GM23338 (cell line): ENCODE results near the gene SLC40A1. TPM values are rescaled to one million over a fixed set of nuclear protein-coding genes. Genes with fewer than 3 reads are reported as not detected.

Source experiments
- ATAC-seq: fragments of 200-7000 bp; cut with Tn5 transposase; 3 replicates; pipeline ENCODE4 v1.9.1; 2020
- DNase-seq: peaks from one replicate; pipeline ENCODE4 v3.0.0-alpha.2; 2015; ENCODE audit warnings: low spot score
- H2AFZ ChIP-seq: fragments of 200-600 bp; sonication (generic); 2 replicates; pipeline ENCODE4 v1.8.0; 2016; ENCODE audit warnings: antibody characterized with exemption, mild to moderate bottlenecking, moderate library complexity
- H3F3A ChIP-seq: fragments of 200-600 bp; sonication (generic); replicated peaks from 2 replicates; pipeline ENCODE4 v1.8.0; 2017; ENCODE audit warnings: antibody characterized with exemption, mixed run types, low read depth
- H3K27ac ChIP-seq: fragments of 200-600 bp; sonication (generic); 2 replicates; pipeline ENCODE4 v1.6.1; 2016; ENCODE audit warnings: low read depth
- H3K27me3 ChIP-seq: fragments of 200-600 bp; sonication (generic); 2 replicates; pipeline ENCODE4 v1.8.0; 2016; ENCODE audit warnings: mild to moderate bottlenecking, mixed run types, moderate library complexity; ENCODE audit not compliant: insufficient read depth
- H3K36me3 ChIP-seq: fragments of 200-600 bp; sonication (generic); 2 replicates; pipeline ENCODE4 v1.8.0; 2016; ENCODE audit warnings: mild to moderate bottlenecking; ENCODE audit not compliant: insufficient read depth
- H3K4me1 ChIP-seq: fragments of 200-600 bp; sonication (generic); 2 replicates; pipeline ENCODE4 v1.8.0; 2016; ENCODE audit warnings: mild to moderate bottlenecking, moderate library complexity; ENCODE audit not compliant: insufficient read depth
- H3K4me2 ChIP-seq: fragments of 200-600 bp; sonication (generic); 2 replicates; pipeline ENCODE4 v1.7.1; 2017; ENCODE audit warnings: mixed run types
- H3K4me3 ChIP-seq: fragments of 200-600 bp; sonication (generic); 2 replicates; pipeline ENCODE4 v1.6.1; 2016; ENCODE audit warnings: mixed run types
- H3K79me2 ChIP-seq: fragments of 200-600 bp; sonication (generic); replicated peaks from 2 replicates; pipeline ENCODE4 v1.8.0; 2017; ENCODE audit warnings: mild to moderate bottlenecking; ENCODE audit not compliant: insufficient read depth
- H3K9me2 ChIP-seq: fragments of 200-600 bp; sonication (generic); 2 replicates; pipeline ENCODE4 v1.8.0; 2017; ENCODE audit not compliant: insufficient read depth
- H4K20me1 ChIP-seq: fragments of 200-600 bp; sonication (generic); replicated peaks from 2 replicates; pipeline ENCODE4 v1.8.0; 2017; ENCODE audit warnings: mild to moderate bottlenecking; ENCODE audit not compliant: insufficient read depth
- H3K27ac Mint-ChIP-seq: 2 replicates; pipeline ENCODE4 v1.8.0; 2020; ENCODE audit warnings: inconsistent platforms, mild to moderate bottlenecking, moderate library complexity, mixed read lengths
- H3K27me3 Mint-ChIP-seq: 3 replicates; pipeline ENCODE4 v1.8.0; 2022; ENCODE audit warnings: low read depth, mild to moderate bottlenecking, moderate library complexity, mixed read lengths, inconsistent platforms; ENCODE audit not compliant: insufficient read depth, poor library complexity
- H3K36me3 Mint-ChIP-seq: 3 replicates; pipeline ENCODE4 v1.8.0; 2021; ENCODE audit warnings: low read depth, mild to moderate bottlenecking, inconsistent platforms, moderate library complexity, mixed read lengths
- H3K4me1 Mint-ChIP-seq: 3 replicates; pipeline ENCODE4 v1.8.0; 2020; ENCODE audit warnings: mild to moderate bottlenecking, inconsistent platforms, mixed read lengths
- H3K4me3 Mint-ChIP-seq: 3 replicates; pipeline ENCODE4 v1.8.0; 2021; ENCODE audit warnings: moderate library complexity, mild to moderate bottlenecking, inconsistent platforms, mixed read lengths
- H3K9me3 Mint-ChIP-seq: 3 replicates; pipeline ENCODE4 v1.8.0; 2020; ENCODE audit warnings: moderate library complexity, mild to moderate bottlenecking, inconsistent platforms, mixed read lengths
- EZH2phosphoT487 ChIP-seq: fragments of 200-600 bp; sonication (generic); IDR thresholded peaks from one replicate; pipeline ENCODE4 v1.8.1; 2018; ENCODE audit warnings: antibody characterized with exemption; ENCODE audit not compliant: unreplicated experiment
- POLR2AphosphoS5 ChIP-seq: IDR thresholded peaks from 2 replicates; pipeline ENCODE4 v1.6.1; 2016; ENCODE audit warnings: antibody characterized with exemption, low read depth
- ZNF114 ChIP-seq: fragments of 250-450 bp; sonication (Bioruptor Pico); IDR thresholded peaks from 2 replicates; pipeline ENCODE4 v1.5.0; 2020; ENCODE audit warnings: mild to moderate bottlenecking, moderate library complexity
- polyA plus RNA-seq: library from polyadenylated mRNA; unstranded; fragments of >200 nt; fragmentation: Nextera tagmentation; extraction: Ambion mirVana; gene quantifications from 2 replicates; pipeline ENCODE4 v1.2.1, GENCODE V29; 2016
- total RNA-seq: library from RNA; depleted of rRNA; stranded (reverse); fragments of >200 nt; shearing (Covaris generic); gene quantifications from 2 replicates; pipeline ENCODE4 v1.2.3, GENCODE V29; 2014
- TF ChIP-seq, protein P1 (sequence below): fragments of 250-450 bp; sonication (Bioruptor Pico); IDR thresholded peaks from 2 replicates; pipeline ENCODE4 v1.5.0; 2020; ENCODE audit warnings: mild to moderate bottlenecking, moderate library complexity

Gene SLC40A1
- total and polyA plus RNA-seq, 2 experiments from 2014 or later = 0.08 TPM; not detected in 1

DNA sequence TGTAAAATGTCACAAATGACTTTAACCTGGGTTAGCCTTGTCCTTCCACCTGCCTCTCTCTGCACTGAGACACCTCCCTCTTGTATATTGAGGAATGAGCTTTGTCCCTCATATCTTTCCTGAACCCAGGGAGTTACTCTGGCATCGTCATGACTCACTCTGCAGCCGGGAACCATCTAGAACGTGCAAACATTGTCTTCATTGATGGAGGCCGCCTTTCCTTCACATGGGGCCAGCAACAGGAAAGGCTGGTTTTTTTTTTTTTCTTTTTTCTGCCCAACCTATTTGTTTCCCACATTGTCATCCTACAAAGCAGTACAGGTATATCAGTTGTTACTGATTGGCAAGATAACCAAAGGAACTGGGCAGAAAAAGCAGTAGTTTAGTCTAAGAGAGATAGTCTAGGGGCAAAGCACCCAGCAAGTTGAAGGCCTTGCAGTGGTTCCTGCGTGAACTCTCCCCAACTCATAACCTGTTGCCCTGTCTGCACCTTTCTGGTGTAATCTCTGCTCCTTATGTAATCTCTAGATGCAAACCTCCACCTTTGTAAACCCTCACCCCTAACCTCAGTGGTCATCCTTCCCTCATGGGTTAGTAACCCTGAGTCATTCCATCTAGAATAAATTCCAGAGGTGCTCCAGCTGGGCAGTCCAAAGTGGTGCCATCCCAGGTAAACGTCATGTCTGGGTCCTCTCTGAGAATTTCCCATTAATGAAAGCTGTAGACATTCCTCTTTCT is 38.3 kb downstream of the SLC40A1 start (continued):
- TF ChIP-seq, protein P1, sequence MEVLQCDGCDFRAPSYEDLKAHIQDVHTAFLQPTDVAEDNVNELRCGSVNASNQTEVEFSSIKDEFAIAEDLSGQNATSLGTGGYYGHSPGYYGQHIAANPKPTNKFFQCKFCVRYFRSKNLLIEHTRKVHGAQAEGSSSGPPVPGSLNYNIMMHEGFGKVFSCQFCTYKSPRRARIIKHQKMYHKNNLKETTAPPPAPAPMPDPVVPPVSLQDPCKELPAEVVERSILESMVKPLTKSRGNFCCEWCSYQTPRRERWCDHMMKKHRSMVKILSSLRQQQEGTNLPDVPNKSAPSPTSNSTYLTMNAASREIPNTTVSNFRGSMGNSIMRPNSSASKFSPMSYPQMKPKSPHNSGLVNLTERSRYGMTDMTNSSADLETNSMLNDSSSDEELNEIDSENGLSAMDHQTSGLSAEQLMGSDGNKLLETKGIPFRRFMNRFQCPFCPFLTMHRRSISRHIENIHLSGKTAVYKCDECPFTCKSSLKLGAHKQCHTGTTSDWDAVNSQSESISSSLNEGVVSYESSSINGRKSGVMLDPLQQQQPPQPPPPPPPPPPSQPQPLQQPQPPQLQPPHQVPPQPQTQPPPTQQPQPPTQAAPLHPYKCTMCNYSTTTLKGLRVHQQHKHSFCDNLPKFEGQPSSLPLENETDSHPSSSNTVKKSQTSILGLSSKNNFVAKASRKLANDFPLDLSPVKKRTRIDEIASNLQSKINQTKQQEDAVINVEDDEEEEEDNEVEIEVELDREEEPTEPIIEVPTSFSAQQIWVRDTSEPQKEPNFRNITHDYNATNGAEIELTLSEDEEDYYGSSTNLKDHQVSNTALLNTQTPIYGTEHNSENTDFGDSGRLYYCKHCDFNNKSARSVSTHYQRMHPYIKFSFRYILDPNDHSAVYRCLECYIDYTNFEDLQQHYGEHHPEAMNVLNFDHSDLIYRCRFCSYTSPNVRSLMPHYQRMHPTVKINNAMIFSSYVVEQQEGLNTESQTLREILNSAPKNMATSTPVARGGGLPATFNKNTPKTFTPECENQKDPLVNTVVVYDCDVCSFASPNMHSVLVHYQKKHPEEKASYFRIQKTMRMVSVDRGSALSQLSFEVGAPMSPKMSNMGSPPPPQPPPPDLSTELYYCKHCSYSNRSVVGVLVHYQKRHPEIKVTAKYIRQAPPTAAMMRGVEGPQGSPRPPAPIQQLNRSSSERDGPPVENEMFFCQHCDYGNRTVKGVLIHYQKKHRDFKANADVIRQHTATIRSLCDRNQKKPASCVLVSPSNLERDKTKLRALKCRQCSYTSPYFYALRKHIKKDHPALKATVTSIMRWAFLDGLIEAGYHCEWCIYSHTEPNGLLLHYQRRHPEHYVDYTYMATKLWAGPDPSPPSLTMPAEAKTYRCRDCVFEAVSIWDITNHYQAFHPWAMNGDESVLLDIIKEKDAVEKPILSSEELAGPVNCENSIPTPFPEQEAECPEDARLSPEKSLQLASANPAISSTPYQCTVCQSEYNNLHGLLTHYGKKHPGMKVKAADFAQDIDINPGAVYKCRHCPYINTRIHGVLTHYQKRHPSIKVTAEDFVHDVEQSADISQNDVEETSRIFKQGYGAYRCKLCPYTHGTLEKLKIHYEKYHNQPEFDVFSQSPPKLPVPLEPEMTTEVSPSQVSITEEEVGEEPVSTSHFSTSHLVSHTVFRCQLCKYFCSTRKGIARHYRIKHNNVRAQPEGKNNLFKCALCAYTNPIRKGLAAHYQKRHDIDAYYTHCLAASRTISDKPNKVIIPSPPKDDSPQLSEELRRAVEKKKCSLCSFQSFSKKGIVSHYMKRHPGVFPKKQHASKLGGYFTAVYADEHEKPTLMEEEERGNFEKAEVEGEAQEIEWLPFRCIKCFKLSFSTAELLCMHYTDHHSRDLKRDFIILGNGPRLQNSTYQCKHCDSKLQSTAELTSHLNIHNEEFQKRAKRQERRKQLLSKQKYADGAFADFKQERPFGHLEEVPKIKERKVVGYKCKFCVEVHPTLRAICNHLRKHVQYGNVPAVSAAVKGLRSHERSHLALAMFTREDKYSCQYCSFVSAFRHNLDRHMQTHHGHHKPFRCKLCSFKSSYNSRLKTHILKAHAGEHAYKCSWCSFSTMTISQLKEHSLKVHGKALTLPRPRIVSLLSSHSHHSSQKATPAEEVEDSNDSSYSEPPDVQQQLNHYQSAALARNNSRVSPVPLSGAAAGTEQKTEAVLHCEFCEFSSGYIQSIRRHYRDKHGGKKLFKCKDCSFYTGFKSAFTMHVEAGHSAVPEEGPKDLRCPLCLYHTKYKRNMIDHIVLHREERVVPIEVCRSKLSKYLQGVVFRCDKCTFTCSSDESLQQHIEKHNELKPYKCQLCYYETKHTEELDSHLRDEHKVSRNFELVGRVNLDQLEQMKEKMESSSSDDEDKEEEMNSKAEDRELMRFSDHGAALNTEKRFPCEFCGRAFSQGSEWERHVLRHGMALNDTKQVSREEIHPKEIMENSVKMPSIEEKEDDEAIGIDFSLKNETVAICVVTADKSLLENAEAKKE (CRISPR knock-in tag) = no peak

DNA sequence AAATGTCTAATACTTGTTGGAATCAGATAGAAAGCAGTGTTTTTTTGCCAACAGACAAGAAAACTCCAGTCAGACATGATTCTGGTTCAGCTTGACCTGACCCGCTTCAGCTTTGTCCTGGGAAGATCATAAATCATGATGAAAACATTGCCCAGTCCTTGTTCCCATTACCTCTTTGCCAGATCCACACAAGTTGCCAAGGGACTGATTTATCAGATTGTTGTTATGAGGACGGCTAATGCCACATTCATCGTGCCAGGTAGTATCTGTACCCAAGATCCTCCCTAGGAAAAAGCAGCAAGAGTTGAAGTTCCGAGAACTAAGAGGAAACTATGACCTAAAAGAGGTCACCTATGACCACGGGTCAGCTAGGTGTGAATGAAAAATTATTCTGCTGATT is 39.0 kb downstream of the SLC40A1 start:
- no peak overlapping the region for H3K27ac Mint-ChIP-seq
- H3K79me2 ChIP-seq = no peaks in the 10 kb centered on the region
- H3K4me3 ChIP-seq = no peak overlapping the region
- H3K4me3 Mint-ChIP-seq = no peak overlapping the region
- no peaks in the 10 kb centered on the region for H3K9me2 ChIP-seq
- H3K27ac ChIP-seq = no peak overlapping the region
- no peaks in the 10 kb centered on the region for H3K9me3 Mint-ChIP-seq
- H3F3A ChIP-seq = no peaks in the 10 kb centered on the region
- no peaks in the 10 kb centered on the region for H3K36me3 Mint-ChIP-seq
- H3K4me2 ChIP-seq = no peak overlapping the region
- no peak overlapping the region for H2AFZ ChIP-seq
- no peaks in the 10 kb centered on the region for H3K4me1 Mint-ChIP-seq
- no peaks in the 10 kb centered on the region for H3K4me1 ChIP-seq
- ATAC-seq (no peak), DNase-seq (no peak)
- TF ChIP-seq ZNF114 (no peak), POLR2AphosphoS5 (no peak), EZH2phosphoT487 (no peak)
- H3K36me3 ChIP-seq = no peaks in the 10 kb centered on the region
- no peaks in the 10 kb centered on the region for H3K27me3 ChIP-seq
- H4K20me1 ChIP-seq = no peaks in the 10 kb centered on the region
- H3K27me3 Mint-ChIP-seq = no peaks in the 10 kb centered on the region
